GM12865 (cell line): Measurements from ENCODE around the gene SERPINB11.

Experiments
- DNase-seq: peaks from one replicate; pipeline ENCODE4 v3.0.0; 2010; ENCODE audit warnings: low read depth
- H3K4me3 ChIP-seq: 2 replicates; pipeline ENCODE4 v1.5.1; 2011; ENCODE audit warnings: mild to moderate bottlenecking, low read depth, low read length, control low read depth
- TF ChIP-seq, protein P1 (sequence below): IDR thresholded peaks from 2 replicates; pipeline ENCODE4 v1.5.1; 2011; ENCODE audit warnings: low read length, control low read depth, low read depth, inconsistent platforms; ENCODE audit not compliant: insufficient read depth; ENCODE audit errors: missing control alignments

The SERPINB11 gene

DNA sequence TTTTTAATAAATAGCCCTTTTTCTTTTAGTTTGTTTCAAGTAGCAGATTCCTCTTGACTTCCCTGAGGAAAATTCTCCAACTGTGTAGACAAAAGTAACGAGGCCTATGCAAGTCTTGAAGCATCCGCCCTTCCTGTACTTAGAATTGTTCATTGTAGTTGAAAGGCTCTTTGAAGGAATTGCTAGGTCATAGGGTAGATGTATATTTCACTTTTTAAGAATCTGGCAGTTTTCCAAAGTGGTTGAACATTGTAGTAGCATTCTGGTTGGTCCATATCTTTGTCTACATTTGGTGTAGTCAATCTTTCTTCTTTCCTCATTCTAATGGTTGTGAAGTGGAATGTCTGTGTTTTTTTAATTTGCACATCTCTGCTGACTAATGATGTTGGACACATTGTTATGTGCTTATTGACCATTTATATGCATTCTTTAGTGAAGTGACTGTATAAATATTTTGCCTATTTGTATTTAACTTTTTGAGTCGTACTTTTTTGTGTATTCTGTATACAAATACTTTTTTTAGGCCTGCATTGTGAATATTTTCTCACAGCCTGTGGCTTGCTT lies 5.6 kb upstream of the SERPINB11 start:
- TF ChIP-seq, protein P1, sequence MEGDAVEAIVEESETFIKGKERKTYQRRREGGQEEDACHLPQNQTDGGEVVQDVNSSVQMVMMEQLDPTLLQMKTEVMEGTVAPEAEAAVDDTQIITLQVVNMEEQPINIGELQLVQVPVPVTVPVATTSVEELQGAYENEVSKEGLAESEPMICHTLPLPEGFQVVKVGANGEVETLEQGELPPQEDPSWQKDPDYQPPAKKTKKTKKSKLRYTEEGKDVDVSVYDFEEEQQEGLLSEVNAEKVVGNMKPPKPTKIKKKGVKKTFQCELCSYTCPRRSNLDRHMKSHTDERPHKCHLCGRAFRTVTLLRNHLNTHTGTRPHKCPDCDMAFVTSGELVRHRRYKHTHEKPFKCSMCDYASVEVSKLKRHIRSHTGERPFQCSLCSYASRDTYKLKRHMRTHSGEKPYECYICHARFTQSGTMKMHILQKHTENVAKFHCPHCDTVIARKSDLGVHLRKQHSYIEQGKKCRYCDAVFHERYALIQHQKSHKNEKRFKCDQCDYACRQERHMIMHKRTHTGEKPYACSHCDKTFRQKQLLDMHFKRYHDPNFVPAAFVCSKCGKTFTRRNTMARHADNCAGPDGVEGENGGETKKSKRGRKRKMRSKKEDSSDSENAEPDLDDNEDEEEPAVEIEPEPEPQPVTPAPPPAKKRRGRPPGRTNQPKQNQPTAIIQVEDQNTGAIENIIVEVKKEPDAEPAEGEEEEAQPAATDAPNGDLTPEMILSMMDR = no peak
- no peak for DNase-seq
- no peak overlapping the region for H3K4me3 ChIP-seq

DNA sequence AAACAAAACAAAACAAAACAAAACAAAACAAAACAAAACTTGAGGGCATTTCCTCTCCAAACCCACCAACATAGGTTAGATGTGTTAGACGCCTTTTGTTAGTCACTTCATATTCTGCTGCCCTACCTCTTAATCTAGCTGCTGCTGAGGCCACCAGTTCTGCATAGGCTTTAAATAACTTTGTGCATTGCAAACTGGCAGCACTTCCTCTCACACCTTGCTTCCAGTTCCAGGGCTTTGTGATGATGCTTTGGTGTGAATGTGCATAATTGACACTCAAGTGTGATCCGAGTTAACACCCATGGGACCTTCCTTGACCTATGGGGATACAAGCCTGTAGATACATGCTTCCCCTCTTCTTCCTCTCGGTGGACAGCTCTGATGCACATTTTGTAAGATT lies 2.3 kb upstream of the SERPINB11 start:
- no peak for DNase-seq
- H3K4me3 ChIP-seq = no peak overlapping the region
- TF ChIP-seq, protein P1 = no peak

DNA sequence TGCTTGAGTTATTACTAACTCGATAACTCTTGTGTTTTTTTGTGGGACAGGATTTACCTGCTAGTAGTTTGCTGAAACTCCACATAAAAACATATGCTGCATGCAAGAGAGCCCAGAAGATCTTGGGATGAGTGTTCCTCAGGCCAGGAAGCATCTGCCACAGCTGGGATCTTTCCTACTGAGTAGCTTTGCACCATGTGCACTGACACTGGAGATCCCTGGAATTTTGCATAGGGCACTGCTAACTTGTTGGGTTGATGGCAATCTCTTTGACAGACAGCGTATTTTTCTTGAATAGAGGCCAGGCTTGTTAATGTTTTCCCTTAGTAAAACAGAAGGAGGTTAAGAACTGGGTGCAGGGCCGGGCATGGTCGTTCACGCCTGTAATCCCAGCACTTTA lies 808 bp upstream of the SERPINB11 start:
- H3K4me3 ChIP-seq = no peak overlapping the region
- DNase-seq = no peak
- TF ChIP-seq, protein P1 = no peak

DNA sequence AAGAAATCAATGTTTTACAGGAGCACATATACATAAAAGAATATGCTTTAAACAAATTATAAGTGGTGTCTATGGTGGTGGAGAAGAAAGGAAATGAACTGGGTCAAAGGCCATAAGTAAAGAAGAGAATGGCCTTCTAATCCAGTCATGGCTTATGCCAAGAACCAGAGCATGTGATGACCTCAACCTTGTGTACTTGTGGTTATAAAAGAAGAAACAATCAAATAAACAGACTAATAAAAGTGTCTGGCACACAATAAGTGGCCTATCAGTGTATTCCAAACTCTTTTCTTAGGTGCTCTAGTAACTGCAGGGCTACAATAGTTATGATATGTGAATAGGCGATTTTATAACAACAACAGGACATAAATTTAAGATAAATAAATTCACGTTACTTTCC lies 2.6 kb downstream of the SERPINB11 start:
- DNase-seq = no peak
- TF ChIP-seq, protein P1 = no peak
- H3K4me3 ChIP-seq = no peak overlapping the region

DNA sequence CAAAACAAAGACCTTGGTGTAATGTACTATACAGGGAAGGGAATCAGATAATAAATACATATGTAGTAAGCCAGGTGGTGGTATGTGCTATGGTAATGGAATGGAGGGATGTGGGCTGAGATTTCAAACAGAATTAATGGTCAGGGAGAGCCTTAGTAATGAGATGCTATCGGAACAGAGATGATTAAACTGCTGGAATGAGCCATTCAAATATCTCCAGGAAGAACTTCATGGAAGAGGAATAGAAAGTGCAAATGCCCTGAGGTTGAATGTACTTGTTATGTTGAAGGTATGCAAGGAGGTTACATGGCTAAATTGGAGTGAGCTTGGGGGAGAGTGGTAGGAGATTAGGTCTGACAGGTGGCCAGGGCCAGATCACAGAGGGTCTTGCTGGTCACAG lies 5.1 kb downstream of the SERPINB11 start:
- TF ChIP-seq, protein P1 = no peak
- no peak overlapping the region for H3K4me3 ChIP-seq
- DNase-seq = no peak

DNA sequence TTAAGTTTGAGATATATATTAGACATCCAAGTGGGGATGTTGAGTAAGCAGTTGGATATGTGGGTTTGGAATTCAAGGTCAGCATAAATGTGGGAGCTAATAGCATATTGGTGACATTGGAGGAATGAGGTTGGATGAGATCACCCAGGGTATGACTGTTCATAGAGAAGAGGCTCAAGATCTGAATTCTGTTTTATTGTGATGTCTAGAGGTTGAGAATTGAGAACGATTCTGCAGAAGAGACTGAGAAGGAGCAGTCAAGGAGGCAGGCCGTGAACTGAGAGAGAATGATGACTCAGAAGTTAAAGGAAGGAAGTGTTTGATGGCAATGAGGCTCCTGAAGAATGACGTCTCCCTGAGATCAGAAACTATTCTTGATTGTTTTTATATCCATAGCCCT lies 5.9 kb downstream of the SERPINB11 start:
- no peak for DNase-seq
- no peak overlapping the region for H3K4me3 ChIP-seq
- TF ChIP-seq, protein P1 = no peak
